IPS DF 4.7 (cell line): ENCODE data around the gene ENTPD2.
"Not testable (repeated sequence)": the region's sequence is repeated elsewhere in the genome, so short reads cannot be mapped to it uniquely, and the experiment has no call there.

ENCODE experiments used
- DNase-seq: peaks from one replicate; pipeline ENCODE4 v3.0.0-alpha.2; 2013; ENCODE audit warnings: low spot score; ENCODE audit errors: extremely low read depth

The ENTPD2 gene

DNA sequence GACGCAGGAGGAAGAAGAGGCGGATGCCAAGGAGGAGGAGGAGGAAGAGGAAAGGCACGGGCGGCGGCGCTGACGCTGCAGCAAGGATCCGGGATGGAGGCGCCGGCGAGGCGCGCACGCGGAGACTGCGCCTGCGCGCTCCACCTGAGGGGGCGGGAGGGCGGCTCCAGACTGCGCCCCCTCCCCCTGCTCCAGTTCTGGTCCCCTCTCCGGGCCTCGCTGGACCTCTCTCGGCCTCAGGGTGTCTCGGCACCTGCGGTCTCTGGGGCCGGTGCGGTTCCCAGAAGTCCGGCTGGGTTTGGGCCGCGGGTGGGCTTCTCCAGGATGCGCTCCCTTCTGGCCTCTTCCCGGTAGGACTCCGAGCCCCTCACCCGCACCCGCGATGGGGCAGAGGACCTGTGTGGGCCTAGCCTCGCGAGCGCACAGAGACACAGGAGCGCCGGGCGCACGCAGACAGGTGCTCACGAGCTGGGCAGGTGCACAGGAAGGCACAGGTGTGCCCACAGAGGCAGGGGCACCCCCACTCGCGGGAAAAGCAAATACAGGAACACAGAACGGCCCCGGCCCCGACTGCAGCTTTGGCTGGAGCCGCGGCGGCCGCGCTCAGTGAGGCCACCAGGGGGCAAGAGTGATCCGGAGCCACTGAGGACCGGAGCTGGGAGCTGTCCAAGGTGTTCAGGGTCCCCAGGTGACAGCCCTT is 7.6 kb downstream of the ENTPD2 start, which contains the start of gene NPDC1:
NPDC1 (minus strand) TSS at position 90 of the 700 bp plus-strand sequence. CDS start 188 bp downstream, outside the sequence.
- no peak for DNase-seq

- no peak for DNase-seq
These were observed 8.4 kb downstream of the ENTPD2 start for GRCh38 chr9:137045294-137046087.

DNA sequence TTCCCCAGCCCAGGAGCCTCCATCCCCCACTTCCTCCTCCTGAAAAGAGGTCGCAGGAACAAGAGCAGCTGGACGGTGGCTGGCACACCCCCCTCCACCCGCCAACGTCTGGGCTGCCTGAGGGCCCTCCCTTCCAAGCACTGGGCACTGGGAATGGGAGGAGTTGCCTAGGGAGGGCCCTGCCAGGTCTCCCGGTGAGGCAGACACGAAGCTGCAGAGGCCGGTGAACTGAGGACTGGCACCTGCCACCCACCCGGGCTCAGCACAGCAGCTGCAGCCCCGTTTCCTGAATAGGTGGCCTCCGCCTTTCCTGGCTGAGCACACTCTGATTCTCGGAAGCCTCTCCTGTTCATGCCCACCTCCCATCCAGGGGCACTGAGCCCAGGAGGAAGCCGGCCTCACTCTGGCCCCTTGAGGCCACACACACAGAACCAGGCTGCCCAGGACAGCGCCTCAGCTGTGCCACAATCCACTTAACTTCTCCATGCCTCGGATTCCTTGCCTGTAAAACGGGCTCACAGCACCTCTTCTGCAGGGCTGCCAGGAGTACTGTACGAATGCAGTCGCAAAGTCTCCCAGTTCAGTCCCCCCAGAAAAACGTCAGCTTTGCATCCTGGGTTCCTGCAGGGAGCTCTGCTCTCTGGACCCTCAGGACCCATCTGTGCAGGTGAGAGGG is 9.2 kb downstream of the ENTPD2 start:
- no peak for DNase-seq

DNA sequence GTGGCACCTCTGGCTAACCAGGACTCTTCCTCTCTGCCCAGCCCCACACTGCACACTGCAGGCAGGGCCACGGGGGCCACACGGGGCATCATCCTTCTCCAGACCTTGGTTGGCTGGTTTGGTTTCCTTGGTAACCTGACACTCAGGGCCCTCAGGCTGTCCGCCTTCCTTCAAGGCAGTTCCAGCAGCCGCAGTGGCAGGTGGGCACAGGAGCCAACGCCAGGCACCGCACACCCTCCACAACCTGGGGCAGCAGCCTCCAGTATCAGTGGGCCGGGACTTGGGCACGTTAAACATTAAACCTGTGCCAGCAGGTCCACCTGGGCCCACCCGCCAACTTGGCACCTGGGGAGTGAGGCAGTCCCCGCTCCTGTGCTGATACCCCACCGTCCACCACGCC is 9.8 kb downstream of the ENTPD2 start:
- no peak for DNase-seq

DNA sequence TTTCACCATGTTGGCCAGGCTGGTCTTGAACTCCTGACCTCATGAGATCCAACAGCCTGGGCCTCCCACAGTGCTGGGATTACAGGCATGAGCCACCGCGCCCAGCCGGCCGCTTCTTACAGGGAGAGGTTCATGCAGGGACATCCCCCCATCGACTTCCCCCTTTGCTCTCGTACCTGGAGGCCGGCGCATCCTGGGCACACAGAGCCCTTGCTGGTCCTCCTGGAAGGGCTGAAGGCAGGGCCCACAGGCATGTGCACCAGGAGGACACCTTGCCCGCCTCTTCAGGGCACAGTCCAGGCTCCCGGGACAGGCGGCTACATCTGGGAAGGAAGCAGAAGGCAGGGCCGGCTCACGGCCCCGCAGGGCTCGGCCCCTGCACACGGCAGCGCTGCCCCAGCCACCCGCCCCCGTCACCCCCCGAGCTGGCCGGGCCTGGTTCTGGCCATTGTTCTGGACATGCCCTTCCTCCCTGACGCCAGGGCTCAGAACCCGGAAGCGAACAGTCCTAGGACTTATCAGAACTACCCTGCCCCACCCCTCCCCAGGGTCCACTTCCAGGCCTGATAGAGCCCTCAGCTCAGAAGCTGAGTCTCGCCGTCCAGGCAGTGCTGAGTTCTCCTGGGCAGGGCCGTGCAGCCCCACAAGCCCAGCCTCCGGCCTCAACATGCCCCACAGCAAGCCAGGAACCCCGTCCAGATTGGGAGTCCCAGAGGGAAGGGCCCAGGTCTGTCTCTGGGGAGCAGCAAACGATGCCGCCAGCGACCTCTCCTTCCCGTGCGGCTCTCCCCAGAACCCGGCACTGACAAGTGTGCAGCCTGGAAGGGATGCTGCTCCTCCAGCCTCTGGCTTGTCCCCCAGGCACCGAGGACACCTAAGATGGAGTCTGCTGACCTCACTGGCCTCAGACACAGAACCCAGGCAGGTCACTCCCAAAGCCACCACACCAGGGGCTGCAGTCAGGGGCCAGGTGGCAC is 10.8 kb downstream of the ENTPD2 start:
- no peak for DNase-seq

DNA sequence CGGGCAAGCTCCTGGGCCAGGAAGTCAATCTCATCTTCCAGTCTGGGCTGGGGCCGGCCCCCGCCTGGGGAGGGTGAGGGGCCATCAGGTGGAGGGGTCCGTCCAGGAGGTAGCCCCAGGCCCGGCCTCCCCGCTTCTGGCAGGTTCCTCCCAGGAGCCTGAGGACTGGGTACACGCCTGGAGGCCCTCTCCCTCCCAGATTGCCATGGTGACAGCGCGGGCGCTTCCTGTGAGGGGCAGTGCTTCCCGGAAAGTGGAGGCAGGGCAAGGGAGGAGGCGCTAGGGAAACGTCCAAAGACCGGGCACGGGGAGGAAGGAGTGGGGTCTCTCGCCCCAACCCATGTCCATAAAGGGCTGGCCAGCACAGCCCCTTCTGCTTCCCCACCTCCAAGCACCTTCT is 12.7 kb downstream of the ENTPD2 start:
- DNase-seq, result no peak

- DNase-seq, result no peak
These were observed 13.3 kb downstream of the ENTPD2 start for GRCh38 chr9:137040568-137040967.

GRCh38 chr9:137039611-137040366 is 14.1 kb downstream of the ENTPD2 start:
- no peak for DNase-seq

DNA sequence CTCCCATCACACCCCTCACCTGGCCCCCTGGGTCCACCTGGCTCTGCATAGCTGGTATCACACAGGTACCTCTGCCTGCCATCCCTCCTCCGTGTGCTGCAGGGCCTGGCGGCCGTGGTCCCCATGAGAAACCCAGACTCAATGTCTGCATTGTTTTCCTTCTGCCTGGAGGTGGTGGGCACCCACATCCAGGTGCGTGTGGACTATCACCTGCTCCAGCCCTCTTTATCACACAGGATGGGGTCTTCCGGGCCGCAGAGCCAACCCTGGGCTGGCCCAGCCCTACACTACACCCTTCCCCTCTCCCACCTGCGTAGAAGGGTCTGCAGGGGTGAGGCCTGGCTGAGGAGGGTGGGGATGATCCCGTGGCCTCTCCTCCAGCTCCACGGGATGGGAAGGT is 14.9 kb downstream of the ENTPD2 start:
- no peak for DNase-seq

- DNase-seq, result no peak
These were observed 16.4 kb downstream of the ENTPD2 start for GRCh38 chr9:137037483-137037882.

- DNase-seq, result no peak
These were observed 16.8 kb downstream of the ENTPD2 start for GRCh38 chr9:137037035-137037434.

GRCh38 chr9:137035937-137036336 is 17.9 kb downstream of the ENTPD2 start:
- no peak for DNase-seq

GRCh38 chr9:137035507-137035834 is 18.4 kb downstream of the ENTPD2 start:
- DNase-seq, result no peak

- no peak for DNase-seq
These were observed 19.0 kb downstream of the ENTPD2 start for GRCh38 chr9:137034709-137035506.

GRCh38 chr9:137034039-137034708 is 19.7 kb downstream of the ENTPD2 start:
- DNase-seq, result no peak

DNA sequence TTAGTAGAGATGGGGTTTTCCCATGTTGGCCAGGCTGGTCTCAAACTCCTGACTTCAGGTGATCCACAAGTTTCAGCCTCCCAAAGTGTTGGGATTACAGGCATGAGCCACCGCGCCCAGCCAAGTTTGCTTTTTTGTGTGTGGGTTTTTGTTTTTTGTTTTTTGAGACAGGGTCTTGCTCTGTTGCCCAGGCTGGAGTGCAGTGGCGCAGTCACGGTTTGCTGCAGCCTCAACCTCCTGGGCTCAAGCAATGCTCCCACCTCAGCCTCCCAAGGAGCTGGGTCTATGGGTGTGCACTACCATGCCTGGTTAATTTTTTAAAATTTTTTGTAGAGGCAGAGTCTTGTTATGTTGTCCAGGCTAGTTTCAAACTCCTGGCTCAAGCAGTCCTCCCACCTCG is 20.4 kb downstream of the ENTPD2 start:
- not testable (repeated sequence) for DNase-seq

- DNase-seq, result no peak
These were observed 21.0 kb downstream of the ENTPD2 start for GRCh38 chr9:137032858-137033257.

GRCh38 chr9:137031904-137032640 is 21.8 kb downstream of the ENTPD2 start, which contains the start of gene FUT7:
FUT7 (minus strand) TSS chr9:137032088; CDS start chr9:137031991, 97 bp downstream.
- no peak for DNase-seq
